Spleen (tissue), 11 donors: ENCODE data around the gene LRRC49. TPM values are rescaled to one million over a fixed set of nuclear protein-coding genes. Genes with fewer than 3 reads are reported as not detected.
"Not testable (repeated sequence)": the region's sequence is repeated elsewhere in the genome, so short reads cannot be mapped to it uniquely, and the experiment has no call there.

Experiments
- DNase-seq: peaks from one replicate; pipeline ENCODE4 v3.0.0-alpha.2; 2020
- H3K27ac ChIP-seq, 8 donors: fragments of 200-600 bp; sonication (generic) in 7 of 8; 1 replicate in 4 of 8; 2 replicates in 4 of 8; pipeline versions ENCODE4 v1.5.0 to v1.8.0; 2016 to 2021; ENCODE audit warnings: inconsistent platforms in 4 of 8, mild to moderate bottlenecking in 4 of 8, moderate library complexity in 1 of 8
- H3K27me3 ChIP-seq, 7 donors: fragments of 200-600 bp; sonication (generic) in 6 of 7; replicated peaks in 1 of 7; 1 replicate in 4 of 7; 2 replicates in 3 of 7; pipeline versions ENCODE4 v1.5.0 to v1.8.0; 2016 to 2021; ENCODE audit warnings: inconsistent platforms in 3 of 7, mild to moderate bottlenecking in 1 of 7
- H3K36me3 ChIP-seq, 6 donors: fragments of 200-600 bp; sonication (generic) in 5 of 6; 1 replicate in 4 of 6; 2 replicates in 2 of 6; pipeline versions ENCODE4 v1.5.0 to v1.8.0; 2016 to 2021; ENCODE audit warnings: inconsistent platforms in 2 of 6
- H3K4me1 ChIP-seq, 6 donors: fragments of 200-600 bp; sonication (generic) in 5 of 6; 1 replicate in 3 of 6; 2 replicates in 3 of 6; pipeline versions ENCODE4 v1.5.0 to v1.8.0; 2016 to 2021; ENCODE audit warnings: inconsistent platforms in 3 of 6
- H3K4me3 ChIP-seq, 8 donors: fragments of 200-600 bp; sonication (generic) in 7 of 8; 1 replicate in 4 of 8; 2 replicates in 4 of 8; pipeline versions ENCODE4 v1.5.0 to v1.8.0; 2016 to 2021; ENCODE audit warnings: inconsistent platforms in 4 of 8, mild to moderate bottlenecking in 4 of 8, moderate library complexity in 2 of 8
- H3K9me3 ChIP-seq, 8 donors: fragments of 200-600 bp; sonication (generic) in 7 of 8; 1 replicate in 4 of 8; 2 replicates in 4 of 8; pipeline versions ENCODE4 v1.5.0 to v1.8.0; 2016 to 2021; ENCODE audit warnings: inconsistent platforms in 4 of 8
- POLR2A ChIP-seq, 3 donors: fragments of 450-650 bp; IDR thresholded peaks; one replicate each; pipeline ENCODE4 v1.5.1; 2017; ENCODE audit warnings: antibody characterized with exemption in 3 of 3, mild to moderate bottlenecking in 1 of 3
- POLR2AphosphoS5 ChIP-seq, 3 donors: sonication (generic); formaldehyde crosslinking; IDR thresholded peaks; one replicate each; pipeline ENCODE4 v1.5.1; 2017; ENCODE audit warnings: antibody characterized with exemption in 3 of 3
- WGBS, 5 donors: extraction: QIAGEN DNeasy Blood & Tissue Kit in 3 of 5; methylation state at CpG; one replicate each; pipeline versions ENCODE4 v1.1.5 to v1.1.7; 2013 to 2018; 5-methylcytosine and 5-hydroxymethylcytosine counted together
- intact Hi-C: fragments of 100-400 bp; cut with DNase I; formaldehyde crosslinking; loops from one replicate; pipeline ENCODE4 v1.15.0; 2023; ENCODE audit warnings: low total_unique reads
- polyA plus RNA-seq, 3 donors: library from polyadenylated mRNA; stranded (reverse); fragments of 200-250 nt; gene quantifications; one replicate each; pipeline ENCODE4 v1.2.1, GENCODE V29; 2013
- total RNA-seq, 7 donors: library from RNA; depleted of rRNA in 3 of 7; stranded (reverse); fragments of >200 nt in 3 of 7; fragmentation: NEBNext Ultra II Directional in 4 of 7; extraction: Animal tissue kit (Norgen Biotek cat#: 25700) in 4 of 7; gene quantifications; one replicate each; pipeline versions ENCODE4 v1.1.0 to v1.2.1, GENCODE V29; 2016 to 2021
- TF ChIP-seq, protein P1 (sequence below), 11 experiments: fragments of 200-600 bp in 7 of 11; fragments of 450-650 bp in 4 of 11; sonication (generic) in 4 of 11; IDR thresholded peaks in 8 of 11; conservative IDR thresholded peaks in 3 of 11; 1 replicate in 7 of 11; 2 replicates in 4 of 11; pipeline versions ENCODE4 v1.4.0 to v1.8.0; 2016 to 2021; ENCODE audit warnings: antibody characterized with exemption in 11 of 11, inconsistent platforms in 4 of 11, mild to moderate bottlenecking in 1 of 11
- donor health status: healthy with polysubstance abuse.
- donor health status: DM: no; HTN: no; CAD: no; lungs with moderate emphysema.
- donor health status: DM: no; HTN: no; CAD: no.
- donor health status: Bipolar disorder and iron deficiency.
- donor health status: healthy.
- donor health status: DM: no; HTN: no; CAD: no.
- donor health status: DM: yes; HTN: yes; CAD: no.

LRRC49 gene
- total and polyA plus RNA-seq, 10 donors: 0.62 to 4.1 (median 2.4) TPM

DNA sequence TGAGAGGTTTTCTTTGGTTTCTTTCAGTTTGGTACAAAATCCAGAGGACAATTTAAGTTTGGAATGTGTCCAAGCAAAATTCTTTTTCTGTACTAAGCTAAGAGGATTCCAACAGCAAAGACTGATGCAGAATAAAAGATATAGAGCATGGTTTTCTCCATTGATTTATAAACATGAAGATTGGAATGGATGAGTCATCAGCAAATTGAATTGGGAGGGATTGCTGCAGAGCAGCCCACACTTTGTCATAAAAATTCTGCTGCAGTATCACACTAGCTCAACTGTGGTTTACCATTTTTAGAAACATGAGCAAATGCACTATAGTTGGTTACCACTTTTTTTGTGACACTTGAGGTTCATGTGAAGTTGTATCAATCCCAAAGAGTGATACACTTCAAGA, 22.6 kb upstream of the LRRC49 start:
- DNase-seq: no peak
- Histone ChIP-seq H3K27ac (no peak overlapping the region), H3K9me3 (peaks cover 0 to 3% (median 0%) of the 10 kb centered on the region in 8 donors), H3K27me3 (peaks cover 0 to 11% (median 0%) of the 10 kb centered on the region in 7 donors), H3K36me3 (no peaks in the 10 kb centered on the region), H3K4me1 (no peaks in the 10 kb centered on the region), H3K4me3 (no peak overlapping the region)
- intact Hi-C loops: no loop called here
- TF ChIP-seq POLR2AphosphoS5 (IDR thresholded peaks at IDR 0.05): no peak
- no peak for TF ChIP-seq POLR2A (IDR thresholded peaks at IDR 0.05)
- TF ChIP-seq, protein P1, sequence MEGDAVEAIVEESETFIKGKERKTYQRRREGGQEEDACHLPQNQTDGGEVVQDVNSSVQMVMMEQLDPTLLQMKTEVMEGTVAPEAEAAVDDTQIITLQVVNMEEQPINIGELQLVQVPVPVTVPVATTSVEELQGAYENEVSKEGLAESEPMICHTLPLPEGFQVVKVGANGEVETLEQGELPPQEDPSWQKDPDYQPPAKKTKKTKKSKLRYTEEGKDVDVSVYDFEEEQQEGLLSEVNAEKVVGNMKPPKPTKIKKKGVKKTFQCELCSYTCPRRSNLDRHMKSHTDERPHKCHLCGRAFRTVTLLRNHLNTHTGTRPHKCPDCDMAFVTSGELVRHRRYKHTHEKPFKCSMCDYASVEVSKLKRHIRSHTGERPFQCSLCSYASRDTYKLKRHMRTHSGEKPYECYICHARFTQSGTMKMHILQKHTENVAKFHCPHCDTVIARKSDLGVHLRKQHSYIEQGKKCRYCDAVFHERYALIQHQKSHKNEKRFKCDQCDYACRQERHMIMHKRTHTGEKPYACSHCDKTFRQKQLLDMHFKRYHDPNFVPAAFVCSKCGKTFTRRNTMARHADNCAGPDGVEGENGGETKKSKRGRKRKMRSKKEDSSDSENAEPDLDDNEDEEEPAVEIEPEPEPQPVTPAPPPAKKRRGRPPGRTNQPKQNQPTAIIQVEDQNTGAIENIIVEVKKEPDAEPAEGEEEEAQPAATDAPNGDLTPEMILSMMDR (IDR thresholded peaks at IDR 0.05 in 8 of 11, conservative IDR thresholded peaks at IDR 0.05 in 3 of 11): no peak

DNA sequence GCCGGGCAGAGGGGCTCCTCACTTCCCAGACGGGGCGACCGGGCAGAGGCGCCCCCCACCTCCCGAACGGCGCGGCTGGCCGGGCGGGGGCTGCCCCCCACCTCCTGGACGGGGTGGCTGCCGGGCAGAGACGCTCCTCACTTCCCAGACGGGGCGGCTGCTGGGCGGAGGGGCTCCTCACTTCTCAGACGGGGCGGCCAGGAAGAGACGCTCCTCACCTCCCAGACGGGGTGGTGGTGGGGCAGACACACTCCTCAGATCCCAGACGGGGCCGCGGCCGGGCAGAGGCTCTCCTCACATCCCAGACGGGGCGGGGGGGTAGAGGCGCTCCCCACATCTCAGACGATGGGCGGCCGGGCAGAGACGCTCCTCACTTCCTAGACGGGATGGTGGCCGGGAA, 21.1 kb upstream of the LRRC49 start:
- DNase-seq, H3K4me1 ChIP-seq, H3K9me3 ChIP-seq, H3K4me3 ChIP-seq, H3K27ac ChIP-seq, intact Hi-C loops, H3K36me3 ChIP-seq: not testable (repeated sequence)
- H3K27me3 ChIP-seq: peaks cover 0 to 11% (median 0%) of the 10 kb centered on the region in 7 donors
- WGBS, 5 donors: 91 to 95% (median 93%) methylated on average over 12 to 34 of the region's 34 CpGs

DNA sequence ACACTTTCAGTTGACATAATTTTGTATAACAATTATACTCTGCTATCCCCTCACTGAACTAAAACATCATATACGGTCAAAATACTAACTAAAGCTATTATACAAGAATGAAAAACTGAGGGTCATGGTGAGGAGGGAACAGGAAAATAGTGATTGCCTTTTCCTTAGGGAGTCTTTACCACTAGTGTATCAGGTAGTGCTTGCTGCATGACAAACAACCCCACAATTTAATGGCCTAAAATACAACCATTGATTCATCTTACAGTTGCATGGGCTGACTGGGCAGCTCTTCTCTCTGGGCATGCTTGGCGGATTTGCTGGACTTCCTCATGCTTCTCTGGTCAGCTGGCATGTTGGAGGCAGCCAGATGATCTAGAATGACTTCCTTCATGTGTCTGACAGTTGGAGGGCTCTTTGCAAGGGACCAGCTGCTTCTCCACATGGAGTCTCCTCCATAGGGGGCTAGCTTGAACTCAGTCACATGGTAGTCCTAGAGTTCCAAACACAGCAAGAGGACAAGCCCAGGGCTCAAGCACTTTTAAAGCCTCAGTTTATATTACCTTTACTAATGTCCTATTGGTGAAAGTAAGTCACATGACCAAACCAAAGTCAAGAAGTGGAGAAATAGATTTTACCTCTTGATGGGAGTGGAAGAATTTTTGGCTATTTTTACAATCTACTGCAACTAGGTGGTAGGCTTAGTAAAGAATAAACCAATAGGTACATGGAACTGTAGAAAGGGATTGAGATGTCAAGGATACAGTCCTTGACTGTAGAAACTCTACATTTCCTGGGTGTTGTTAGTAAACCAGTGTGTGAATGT, 19.2 kb upstream of the LRRC49 start:
- intact Hi-C loops: no loop called here
- peaks cover 0 to 3% (median 0%) of the 10 kb centered on the region in 8 donors for H3K9me3 ChIP-seq
- H3K36me3 ChIP-seq: no peaks in the 10 kb centered on the region
- WGBS, 5 donors: 81 to 91% (median 88%) methylated on average over 2 of the region's 2 CpGs
- DNase-seq: no peak
- H3K27ac ChIP-seq: no peak overlapping the region
- no peak overlapping the region for H3K4me3 ChIP-seq
- H3K27me3 ChIP-seq: peaks cover 0 to 11% (median 0%) of the 10 kb centered on the region in 7 donors
- H3K4me1 ChIP-seq: no peaks in the 10 kb centered on the region
- TF ChIP-seq, protein P1 (IDR thresholded peaks at IDR 0.05 in 8 of 11, conservative IDR thresholded peaks at IDR 0.05 in 3 of 11): no peak
- TF ChIP-seq POLR2AphosphoS5 (IDR thresholded peaks at IDR 0.05) (no peak), POLR2A (IDR thresholded peaks at IDR 0.05) (no peak)

DNA sequence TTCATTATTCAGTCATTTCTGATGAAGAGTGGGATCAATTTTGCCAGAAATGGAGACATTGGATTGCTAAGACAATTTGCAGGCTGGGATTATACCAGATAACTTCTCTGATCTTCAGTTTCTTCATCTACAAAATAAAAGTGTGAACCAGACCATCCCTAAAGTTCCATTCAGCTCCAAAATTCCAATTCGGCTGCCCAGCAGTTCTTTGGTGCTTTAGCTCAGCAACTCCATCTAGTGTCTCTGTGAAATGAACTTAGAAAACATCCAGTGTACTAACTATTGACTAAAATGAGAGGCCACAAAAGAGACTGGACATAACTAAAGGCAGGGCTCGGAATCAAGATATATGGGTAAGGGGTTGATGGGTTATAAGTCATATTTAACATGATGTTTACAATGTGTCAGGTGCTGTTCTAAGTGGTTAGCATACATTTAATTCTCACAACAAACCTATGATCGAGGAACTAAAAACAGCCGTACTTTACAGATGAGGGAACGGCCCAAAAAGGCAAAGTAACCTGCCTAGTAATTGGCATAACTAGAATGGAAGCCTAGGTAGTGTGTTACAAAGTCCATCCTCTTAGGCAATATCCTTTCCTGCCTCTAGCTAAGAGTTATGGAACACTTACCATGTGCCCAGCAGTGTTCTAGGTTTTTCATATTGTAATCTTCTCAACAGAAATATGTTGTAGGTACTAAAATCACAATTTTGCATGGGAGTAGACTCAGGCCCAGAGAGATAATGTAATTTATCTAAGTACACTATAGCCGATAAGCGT, 17.4 kb upstream of the LRRC49 start:
- no peak overlapping the region for H3K4me3 ChIP-seq
- intact Hi-C loops: no loop called here
- H3K27me3 ChIP-seq: peaks cover 0 to 11% (median 0%) of the 10 kb centered on the region in 7 donors
- no peaks in the 10 kb centered on the region for H3K36me3 ChIP-seq
- DNase-seq: no peak
- H3K27ac ChIP-seq: no peak overlapping the region
- H3K4me1 ChIP-seq: no peaks in the 10 kb centered on the region
- peaks cover 0 to 3% (median 0%) of the 10 kb centered on the region in 8 donors for H3K9me3 ChIP-seq
- WGBS, 5 donors: 76 to 80% (median 78%) methylated on average over 7 of the region's 7 CpGs
- TF ChIP-seq POLR2AphosphoS5 (IDR thresholded peaks at IDR 0.05) (no peak), POLR2A (IDR thresholded peaks at IDR 0.05) (no peak)
- TF ChIP-seq, protein P1 (IDR thresholded peaks at IDR 0.05 in 8 of 11, conservative IDR thresholded peaks at IDR 0.05 in 3 of 11): no peak
